Ovary (tissue), 3 donors: ENCODE data around the gene MBOAT2.

Source experiments
- CTCF ChIP-seq, 3 donors: fragments of 450-650 bp in 2 of 3; fragments of 200-600 bp in 1 of 3; IDR thresholded peaks; one replicate each; pipeline versions ENCODE4 v1.5.1 to v1.8.0; 2016 to 2022; ENCODE audit warnings: antibody characterized with exemption in 3 of 3, mild to moderate bottlenecking in 1 of 3
- EP300 ChIP-seq: sonication (generic); formaldehyde crosslinking; IDR thresholded peaks from one replicate; pipeline ENCODE4 v1.6.1; 2017; ENCODE audit warnings: antibody characterized with exemption
- POLR2A ChIP-seq: fragments of 450-650 bp; IDR thresholded peaks from one replicate; pipeline ENCODE4 v1.6.1; 2017; ENCODE audit warnings: antibody characterized with exemption, mild to moderate bottlenecking, moderate library complexity
- donor health status: DM: no; HTN: no; CAD: no.

GRCh38 chr2:8840475-8841091 is 162.9 kb downstream of the MBOAT2 start:
- TF ChIP-seq CTCF (IDR thresholded peaks at IDR 0.05) (no peak), EP300 (no peak), POLR2A (no peak)
